Fibroblast of lung (primary cell): Measurements from ENCODE around the gene SLC25A18.

Experiments
- CTCF ChIP-seq, 2 donors: IDR thresholded peaks in 1 of 2; conservative IDR thresholded peaks in 1 of 2; 1 replicate in 1 of 2; 2 replicates in 1 of 2; pipeline ENCODE4 v1.5.1; 2011 to 2012; ENCODE audit warnings: low read length in 2 of 2, control low read depth in 1 of 2, inconsistent platforms in 1 of 2, low read depth in 1 of 2, mild to moderate bottlenecking in 1 of 2
- EZH2 ChIP-seq: IDR thresholded peaks from 2 replicates; pipeline ENCODE4 v1.5.1; 2012; ENCODE audit warnings: low read length, control low read depth, mild to moderate bottlenecking; ENCODE audit errors: missing control alignments

GRCh38 chr22:17638182-17638431 lies 74.8 kb downstream of the SLC25A18 start:
- no peak for TF ChIP-seq EZH2
- no peak for TF ChIP-seq CTCF (conservative IDR thresholded peaks at IDR 0.05 in 1 of 2, IDR thresholded peaks at IDR 0.05 in 1 of 2; ENCODE audit: low read depth in 1 of 2, low read length in 2 of 2)
